ENCODE measurements around the gene ALK.

Gene ALK

DNA sequence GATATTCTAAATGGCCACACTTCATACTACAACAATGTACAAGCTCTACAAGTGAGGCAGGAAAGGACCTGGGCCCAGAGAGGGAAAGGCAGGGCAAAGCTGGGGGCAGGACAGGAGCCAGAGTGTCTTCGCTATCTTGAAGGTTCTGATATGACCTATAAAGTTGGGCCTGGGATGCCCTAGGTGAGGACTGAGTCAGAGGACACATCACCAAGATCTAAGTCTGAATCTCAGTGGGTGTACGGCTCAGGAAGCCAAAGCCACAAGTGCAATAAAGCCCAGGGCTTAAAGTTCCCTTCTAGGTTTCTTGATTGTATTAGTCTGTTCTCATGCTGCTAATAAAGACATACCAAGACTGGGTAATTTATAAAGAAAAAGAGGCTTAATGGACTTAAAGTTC lies 219.1 kb downstream of the ALK start:
- Histone ChIP-seq H3K9me3 (replicated peaks in 1 of 2; ENCODE audit: control insufficient read depth in 2 of 2, insufficient read depth in 1 of 2, low read depth in 1 of 2, low read length in 2 of 2) (peaks cover 0 to 7% of the 10 kb centered on the region in 2 donors), H2BK5ac (ENCODE audit: low read length) (no peak overlapping the region), H3K79me1 (ENCODE audit: low read depth, low read length) (no peaks in the 10 kb centered on the region), H3K4me2 (ENCODE audit: insufficient read depth, low read length, poor library complexity, severe bottlenecking) (no peak overlapping the region), H3K23ac (ENCODE audit: low read depth, low read length, poor library complexity) (no peak overlapping the region), H3K4ac (ENCODE audit: low read length) (no peak overlapping the region), H3K4me1 (ENCODE audit: control insufficient read depth in 2 of 2, insufficient read depth in 1 of 2, low read depth in 1 of 2, low read length in 2 of 2) (peaks cover 0 to 12% of the 10 kb centered on the region in 2 donors), H4K8ac (ENCODE audit: low read depth, low read length) (no peak overlapping the region), H2AFZ (ENCODE audit: low read length) (no peak overlapping the region), H3K36me3 (replicated peaks in 1 of 2; ENCODE audit: control insufficient read depth in 2 of 2, insufficient read depth in 2 of 2, low read length in 2 of 2) (no peaks in the 10 kb centered on the region), H3K4me3 (ENCODE audit: low read length in 2 of 2) (no peak overlapping the region), H2BK12ac (ENCODE audit: low read length) (no peak overlapping the region), H3K18ac (ENCODE audit: low read length) (no peak overlapping the region), H3K27ac (replicated peaks; ENCODE audit: low read length) (no peak overlapping the region), H2AK5ac (ENCODE audit: low read depth, low read length) (no peak overlapping the region), H2BK15ac (ENCODE audit: low read length) (no peak overlapping the region), H3K9ac (ENCODE audit: low read depth, low read length, poor library complexity) (no peak overlapping the region), H3K14ac (ENCODE audit: low read length) (no peak overlapping the region), H2BK120ac (ENCODE audit: low read depth, low read length) (no peak overlapping the region), H3K27me3 (ENCODE audit: control insufficient read depth in 3 of 3, insufficient read depth in 3 of 3, low read depth in 1 of 3, low read length in 3 of 3) (no peaks in the 10 kb centered on the region), H4K91ac (ENCODE audit: low read depth, low read length, poor library complexity) (no peak overlapping the region)
- DNase-seq (ENCODE audit: low spot score): no peak
- no CpG with 5 or more reads among the region's 2 CpGs for WGBS, 2 donors (ENCODE audit: extremely low coverage in 2 of 2, insufficient read length in 2 of 2, insufficient replicate concordance in 1 of 2)

DNA sequence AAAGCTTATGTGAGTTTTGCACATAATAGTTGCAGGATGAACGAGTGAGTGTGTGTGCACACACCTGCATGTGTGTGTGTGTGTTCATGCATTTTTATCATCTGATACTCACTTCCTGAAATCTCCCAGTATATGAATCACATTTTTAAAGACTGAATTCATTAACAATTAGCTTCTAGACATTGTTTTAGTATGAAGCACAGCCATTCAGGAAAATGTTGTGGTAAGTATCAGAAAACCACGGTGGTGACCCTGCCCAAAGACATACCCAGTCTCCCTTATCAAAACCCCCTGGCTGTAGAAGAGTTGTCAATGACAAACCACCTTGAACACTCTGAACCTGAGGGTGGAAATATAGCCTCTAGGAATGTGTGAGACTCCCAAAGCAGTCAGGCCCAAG lies 220.8 kb downstream of the ALK start:
- Histone ChIP-seq H3K9ac (ENCODE audit: low read depth, low read length, poor library complexity) (no peak overlapping the region), H2AK5ac (ENCODE audit: low read depth, low read length) (no peak overlapping the region), H3K36me3 (replicated peaks in 1 of 2; ENCODE audit: control insufficient read depth in 2 of 2, insufficient read depth in 2 of 2, low read length in 2 of 2) (no peaks in the 10 kb centered on the region), H3K27ac (replicated peaks; ENCODE audit: low read length) (no peak overlapping the region), H2BK5ac (ENCODE audit: low read length) (no peak overlapping the region), H3K18ac (ENCODE audit: low read length) (no peak overlapping the region), H2BK15ac (ENCODE audit: low read length) (no peak overlapping the region), H3K14ac (ENCODE audit: low read length) (no peak overlapping the region), H2BK120ac (ENCODE audit: low read depth, low read length) (no peak overlapping the region), H3K9me3 (replicated peaks in 1 of 2; ENCODE audit: control insufficient read depth in 2 of 2, insufficient read depth in 1 of 2, low read depth in 1 of 2, low read length in 2 of 2) (peaks cover 0 to 7% of the 10 kb centered on the region in 2 donors), H3K4me3 (ENCODE audit: low read length in 2 of 2) (no peak overlapping the region), H4K8ac (ENCODE audit: low read depth, low read length) (no peak overlapping the region), H2BK12ac (ENCODE audit: low read length) (no peak overlapping the region), H4K91ac (ENCODE audit: low read depth, low read length, poor library complexity) (no peak overlapping the region), H3K23ac (ENCODE audit: low read depth, low read length, poor library complexity) (no peak overlapping the region), H3K4me2 (ENCODE audit: insufficient read depth, low read length, poor library complexity, severe bottlenecking) (no peak overlapping the region), H3K4ac (ENCODE audit: low read length) (no peak overlapping the region), H3K27me3 (ENCODE audit: control insufficient read depth in 3 of 3, insufficient read depth in 3 of 3, low read depth in 1 of 3, low read length in 3 of 3) (no peaks in the 10 kb centered on the region), H3K79me1 (ENCODE audit: low read depth, low read length) (no peaks in the 10 kb centered on the region), H3K4me1 (ENCODE audit: control insufficient read depth in 2 of 2, insufficient read depth in 1 of 2, low read depth in 1 of 2, low read length in 2 of 2) (peaks cover 0 to 12% of the 10 kb centered on the region in 2 donors), H2AFZ (ENCODE audit: low read length) (no peak overlapping the region)
- no CpG with 5 or more reads among the region's 2 CpGs for WGBS, 2 donors (ENCODE audit: extremely low coverage in 2 of 2, insufficient read length in 2 of 2, insufficient replicate concordance in 1 of 2)
- DNase-seq (ENCODE audit: low spot score): no peak

DNA sequence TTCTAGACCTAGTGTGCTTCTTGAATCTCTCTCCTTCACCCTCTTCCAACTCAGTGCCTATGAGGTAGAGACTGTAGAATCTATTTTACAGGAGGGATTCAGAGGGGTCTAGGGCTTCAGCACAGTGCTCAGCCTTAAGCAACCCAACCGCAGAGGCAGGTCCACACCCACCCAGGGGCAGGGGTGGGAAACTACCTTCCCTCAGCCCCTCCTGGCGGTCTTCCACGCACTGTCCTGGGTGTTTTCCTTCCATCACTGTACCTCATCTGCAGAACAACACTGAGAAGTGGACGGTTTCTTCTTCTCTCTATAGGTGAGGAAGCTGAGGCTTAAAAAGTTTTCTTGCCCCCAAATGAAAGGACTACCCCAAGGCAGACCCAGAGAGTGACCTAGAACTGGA lies 222.3 kb downstream of the ALK start:
- H3K4me2 ChIP-seq (ENCODE audit: insufficient read depth, low read length, poor library complexity, severe bottlenecking): no peak overlapping the region
- H3K23ac ChIP-seq (ENCODE audit: low read depth, low read length, poor library complexity): no peak overlapping the region
- H3K36me3 ChIP-seq (replicated peaks in 1 of 2; ENCODE audit: control insufficient read depth in 2 of 2, insufficient read depth in 2 of 2, low read length in 2 of 2): no peaks in the 10 kb centered on the region
- H3K9ac ChIP-seq (ENCODE audit: low read depth, low read length, poor library complexity): no peak overlapping the region
- H2AK5ac ChIP-seq (ENCODE audit: low read depth, low read length): no peak overlapping the region
- H3K9me3 ChIP-seq (replicated peaks in 1 of 2; ENCODE audit: control insufficient read depth in 2 of 2, insufficient read depth in 1 of 2, low read depth in 1 of 2, low read length in 2 of 2): peaks cover 0 to 4% of the 10 kb centered on the region in 2 donors
- no peak overlapping the region for H2AFZ ChIP-seq (ENCODE audit: low read length)
- no peak overlapping the region for H4K91ac ChIP-seq (ENCODE audit: low read depth, low read length, poor library complexity)
- no peaks in the 10 kb centered on the region for H3K27me3 ChIP-seq (ENCODE audit: control insufficient read depth in 3 of 3, insufficient read depth in 3 of 3, low read depth in 1 of 3, low read length in 3 of 3)
- H3K79me1 ChIP-seq (ENCODE audit: low read depth, low read length): no peaks in the 10 kb centered on the region
- no peak overlapping the region for H2BK5ac ChIP-seq (ENCODE audit: low read length)
- no peak overlapping the region for H2BK12ac ChIP-seq (ENCODE audit: low read length)
- no peak for DNase-seq (ENCODE audit: low spot score)
- H4K8ac ChIP-seq (ENCODE audit: low read depth, low read length): no peak overlapping the region
- H2BK120ac ChIP-seq (ENCODE audit: low read depth, low read length): no peak overlapping the region
- no CpG with 5 or more reads among the region's 4 CpGs for WGBS, 2 donors (ENCODE audit: extremely low coverage in 2 of 2, insufficient read length in 2 of 2, insufficient replicate concordance in 1 of 2)
- no peak overlapping the region for H3K4me3 ChIP-seq (ENCODE audit: low read length in 2 of 2)
- H3K4me1 ChIP-seq (ENCODE audit: control insufficient read depth in 2 of 2, insufficient read depth in 1 of 2, low read depth in 1 of 2, low read length in 2 of 2): peaks cover 0 to 11% of the 10 kb centered on the region in 2 donors
- H3K27ac ChIP-seq (replicated peaks; ENCODE audit: low read length): no peak overlapping the region
- no peak overlapping the region for H2BK15ac ChIP-seq (ENCODE audit: low read length)
- H3K14ac ChIP-seq (ENCODE audit: low read length): no peak overlapping the region
- no peak overlapping the region for H3K18ac ChIP-seq (ENCODE audit: low read length)
- H3K4ac ChIP-seq (ENCODE audit: low read length): no peak overlapping the region

- WGBS, 2 donors (ENCODE audit: extremely low coverage in 2 of 2, insufficient read length in 2 of 2, insufficient replicate concordance in 1 of 2): no CpG with 5 or more reads among the region's 3 CpGs
- no peak for DNase-seq (ENCODE audit: low spot score)
- H2BK120ac ChIP-seq (ENCODE audit: low read depth, low read length): no peak overlapping the region
Measured at GRCh38 chr2:29698216-29698615, 223.2 kb downstream of the ALK start.

More at GRCh38 chr2:29698216-29698615, 223.2 kb downstream of the ALK start:
- no peak overlapping the region for H2AK5ac ChIP-seq (ENCODE audit: low read depth, low read length)
- H3K36me3 ChIP-seq (replicated peaks in 1 of 2; ENCODE audit: control insufficient read depth in 2 of 2, insufficient read depth in 2 of 2, low read length in 2 of 2): peaks cover 0 to 6% of the 10 kb centered on the region in 2 donors
- no peak overlapping the region for H2BK5ac ChIP-seq (ENCODE audit: low read length)
- H3K4me3 ChIP-seq (ENCODE audit: low read length in 2 of 2): no peak overlapping the region
- no peak overlapping the region for H3K4me2 ChIP-seq (ENCODE audit: insufficient read depth, low read length, poor library complexity, severe bottlenecking)
- H3K27me3 ChIP-seq (ENCODE audit: control insufficient read depth in 3 of 3, insufficient read depth in 3 of 3, low read depth in 1 of 3, low read length in 3 of 3): no peaks in the 10 kb centered on the region
- H3K9ac ChIP-seq (ENCODE audit: low read depth, low read length, poor library complexity): no peak overlapping the region
- H3K18ac ChIP-seq (ENCODE audit: low read length): no peak overlapping the region
- no peak overlapping the region for H3K4ac ChIP-seq (ENCODE audit: low read length)
- no peaks in the 10 kb centered on the region for H3K79me1 ChIP-seq (ENCODE audit: low read depth, low read length)
- H3K27ac ChIP-seq (replicated peaks; ENCODE audit: low read length): no peak overlapping the region
- H3K4me1 ChIP-seq (ENCODE audit: control insufficient read depth in 2 of 2, insufficient read depth in 1 of 2, low read depth in 1 of 2, low read length in 2 of 2): peaks cover 0 to 3% of the 10 kb centered on the region in 2 donors
- H3K14ac ChIP-seq (ENCODE audit: low read length): no peak overlapping the region
- peaks cover 0 to 8% of the 10 kb centered on the region in 2 donors for H3K9me3 ChIP-seq (replicated peaks in 1 of 2; ENCODE audit: control insufficient read depth in 2 of 2, insufficient read depth in 1 of 2, low read depth in 1 of 2, low read length in 2 of 2)
- no peak overlapping the region for H2BK12ac ChIP-seq (ENCODE audit: low read length)
- H4K91ac ChIP-seq (ENCODE audit: low read depth, low read length, poor library complexity): no peak overlapping the region
- no peak overlapping the region for H3K23ac ChIP-seq (ENCODE audit: low read depth, low read length, poor library complexity)
- no peak overlapping the region for H4K8ac ChIP-seq (ENCODE audit: low read depth, low read length)
- H2BK15ac ChIP-seq (ENCODE audit: low read length): no peak overlapping the region
- no peak overlapping the region for H2AFZ ChIP-seq (ENCODE audit: low read length)

Measured in neuronal stem cell (in vitro differentiated cells).